ENCODE data around the gene MBL2.

MBL2 gene

GRCh38 chr10:52762088-52762487, 10.5 kb downstream of the MBL2 start:
- Histone ChIP-seq H2AFZ (ENCODE audit: low read depth, low read length) (no peak overlapping the region), H3K27me3 (ENCODE audit: insufficient read depth, low read length) (no peaks in the 10 kb centered on the region), H3K4me3 (ENCODE audit: low read length) (no peak overlapping the region), H3K4me1 (ENCODE audit: insufficient read depth, low read length) (no peaks in the 10 kb centered on the region), H3K36me3 (ENCODE audit: insufficient read depth, low read length) (no peaks in the 10 kb centered on the region), H3K9me3 (ENCODE audit: low read length) (no peaks in the 10 kb centered on the region)

GRCh38 chr10:52759154-52759553, 13.4 kb downstream of the MBL2 start:
- Histone ChIP-seq H3K9me3 (ENCODE audit: low read length) (no peaks in the 10 kb centered on the region), H3K4me1 (ENCODE audit: insufficient read depth, low read length) (no peaks in the 10 kb centered on the region), H3K36me3 (ENCODE audit: insufficient read depth, low read length) (no peaks in the 10 kb centered on the region), H3K27me3 (ENCODE audit: insufficient read depth, low read length) (no peaks in the 10 kb centered on the region), H2AFZ (ENCODE audit: low read depth, low read length) (no peak overlapping the region), H3K4me3 (ENCODE audit: low read length) (no peak overlapping the region)

- Histone ChIP-seq H3K4me1 (ENCODE audit: insufficient read depth, low read length) (no peaks in the 10 kb centered on the region), H3K27me3 (ENCODE audit: insufficient read depth, low read length) (no peaks in the 10 kb centered on the region), H3K4me3 (ENCODE audit: low read length) (no peak overlapping the region), H3K9me3 (ENCODE audit: low read length) (no peaks in the 10 kb centered on the region), H3K36me3 (ENCODE audit: insufficient read depth, low read length) (no peaks in the 10 kb centered on the region), H2AFZ (ENCODE audit: low read depth, low read length) (no peak overlapping the region)
Observed at GRCh38 chr10:52758406-52758805, 14.2 kb downstream of the MBL2 start.

GRCh38 chr10:52757773-52758172, 14.8 kb downstream of the MBL2 start:
- H2AFZ ChIP-seq (ENCODE audit: low read depth, low read length) = no peak overlapping the region
- no peaks in the 10 kb centered on the region for H3K4me1 ChIP-seq (ENCODE audit: insufficient read depth, low read length)
- no peak overlapping the region for H3K4me3 ChIP-seq (ENCODE audit: low read length)
- H3K36me3 ChIP-seq (ENCODE audit: insufficient read depth, low read length) = no peaks in the 10 kb centered on the region
- H3K27me3 ChIP-seq (ENCODE audit: insufficient read depth, low read length) = no peaks in the 10 kb centered on the region
- no peaks in the 10 kb centered on the region for H3K9me3 ChIP-seq (ENCODE audit: low read length)

GRCh38 chr10:52756966-52757365, 15.6 kb downstream of the MBL2 start:
- Histone ChIP-seq H2AFZ (ENCODE audit: low read depth, low read length) (no peak overlapping the region), H3K9me3 (ENCODE audit: low read length) (no peaks in the 10 kb centered on the region), H3K36me3 (ENCODE audit: insufficient read depth, low read length) (no peaks in the 10 kb centered on the region), H3K27me3 (ENCODE audit: insufficient read depth, low read length) (no peaks in the 10 kb centered on the region), H3K4me3 (ENCODE audit: low read length) (no peak overlapping the region), H3K4me1 (ENCODE audit: insufficient read depth, low read length) (no peaks in the 10 kb centered on the region)

- Histone ChIP-seq H3K36me3 (ENCODE audit: insufficient read depth, low read length) (no peaks in the 10 kb centered on the region), H3K27me3 (ENCODE audit: insufficient read depth, low read length) (no peaks in the 10 kb centered on the region), H3K9me3 (ENCODE audit: low read length) (no peaks in the 10 kb centered on the region), H3K4me3 (ENCODE audit: low read length) (no peak overlapping the region), H3K4me1 (ENCODE audit: insufficient read depth, low read length) (no peaks in the 10 kb centered on the region), H2AFZ (ENCODE audit: low read depth, low read length) (no peak overlapping the region)
Observed at GRCh38 chr10:52756295-52756694, 16.3 kb downstream of the MBL2 start.

- no peaks in the 10 kb centered on the region for H3K9me3 ChIP-seq (ENCODE audit: low read length)
- H3K27me3 ChIP-seq (ENCODE audit: insufficient read depth, low read length) = no peaks in the 10 kb centered on the region
- H3K4me1 ChIP-seq (ENCODE audit: insufficient read depth, low read length) = no peaks in the 10 kb centered on the region
- no peaks in the 10 kb centered on the region for H3K36me3 ChIP-seq (ENCODE audit: insufficient read depth, low read length)
- no peak overlapping the region for H2AFZ ChIP-seq (ENCODE audit: low read depth, low read length)
- H3K4me3 ChIP-seq (ENCODE audit: low read length) = no peak overlapping the region
Observed at GRCh38 chr10:52755297-52756062, 17.1 kb downstream of the MBL2 start.

GRCh38 chr10:52752801-52753445, 19.7 kb downstream of the MBL2 start:
- Histone ChIP-seq H3K27me3 (ENCODE audit: insufficient read depth, low read length) (no peaks in the 10 kb centered on the region), H2AFZ (ENCODE audit: low read depth, low read length) (no peak overlapping the region), H3K4me1 (ENCODE audit: insufficient read depth, low read length) (no peaks in the 10 kb centered on the region), H3K9me3 (ENCODE audit: low read length) (no peaks in the 10 kb centered on the region), H3K4me3 (ENCODE audit: low read length) (no peak overlapping the region), H3K36me3 (ENCODE audit: insufficient read depth, low read length) (no peaks in the 10 kb centered on the region)

GRCh38 chr10:52752261-52752660, 20.3 kb downstream of the MBL2 start:
- H3K9me3 ChIP-seq (ENCODE audit: low read length) = no peaks in the 10 kb centered on the region
- no peak overlapping the region for H3K4me3 ChIP-seq (ENCODE audit: low read length)
- no peaks in the 10 kb centered on the region for H3K36me3 ChIP-seq (ENCODE audit: insufficient read depth, low read length)
- no peaks in the 10 kb centered on the region for H3K4me1 ChIP-seq (ENCODE audit: insufficient read depth, low read length)
- no peaks in the 10 kb centered on the region for H3K27me3 ChIP-seq (ENCODE audit: insufficient read depth, low read length)
- no peak overlapping the region for H2AFZ ChIP-seq (ENCODE audit: low read depth, low read length)

- H3K4me3 ChIP-seq (ENCODE audit: low read length) = no peak overlapping the region
Observed at GRCh38 chr10:52751337-52751736, 21.2 kb downstream of the MBL2 start.

GRCh38 chr10:52750629-52751028, 22.0 kb downstream of the MBL2 start:
- H3K36me3 ChIP-seq (ENCODE audit: insufficient read depth, low read length) = no peaks in the 10 kb centered on the region
- no peaks in the 10 kb centered on the region for H3K9me3 ChIP-seq (ENCODE audit: low read length)
- H3K27me3 ChIP-seq (ENCODE audit: insufficient read depth, low read length) = no peaks in the 10 kb centered on the region
- no peak overlapping the region for H3K4me3 ChIP-seq (ENCODE audit: low read length)
- no peak overlapping the region for H2AFZ ChIP-seq (ENCODE audit: low read depth, low read length)
- no peaks in the 10 kb centered on the region for H3K4me1 ChIP-seq (ENCODE audit: insufficient read depth, low read length)

More at GRCh38 chr10:52751337-52751736, 21.2 kb downstream of the MBL2 start:
- no peaks in the 10 kb centered on the region for H3K4me1 ChIP-seq (ENCODE audit: insufficient read depth, low read length)
- H3K27me3 ChIP-seq (ENCODE audit: insufficient read depth, low read length) = no peaks in the 10 kb centered on the region
- no peaks in the 10 kb centered on the region for H3K36me3 ChIP-seq (ENCODE audit: insufficient read depth, low read length)
- H2AFZ ChIP-seq (ENCODE audit: low read depth, low read length) = no peak overlapping the region
- no peaks in the 10 kb centered on the region for H3K9me3 ChIP-seq (ENCODE audit: low read length)

- H3K9me3 ChIP-seq (ENCODE audit: low read length) = no peaks in the 10 kb centered on the region
- no peak overlapping the region for H2AFZ ChIP-seq (ENCODE audit: low read depth, low read length)
- H3K36me3 ChIP-seq (ENCODE audit: insufficient read depth, low read length) = no peaks in the 10 kb centered on the region
- no peaks in the 10 kb centered on the region for H3K27me3 ChIP-seq (ENCODE audit: insufficient read depth, low read length)
- no peaks in the 10 kb centered on the region for H3K4me1 ChIP-seq (ENCODE audit: insufficient read depth, low read length)
- H3K4me3 ChIP-seq (ENCODE audit: low read length) = no peak overlapping the region
Observed at GRCh38 chr10:52747694-52748093, 24.9 kb downstream of the MBL2 start.

GRCh38 chr10:52746169-52746568, 26.4 kb downstream of the MBL2 start:
- H3K4me3 ChIP-seq (ENCODE audit: low read length) = no peak overlapping the region
- H3K36me3 ChIP-seq (ENCODE audit: insufficient read depth, low read length) = no peaks in the 10 kb centered on the region
- no peaks in the 10 kb centered on the region for H3K4me1 ChIP-seq (ENCODE audit: insufficient read depth, low read length)
- H3K9me3 ChIP-seq (ENCODE audit: low read length) = no peaks in the 10 kb centered on the region
- no peak overlapping the region for H2AFZ ChIP-seq (ENCODE audit: low read depth, low read length)
- H3K27me3 ChIP-seq (ENCODE audit: insufficient read depth, low read length) = no peaks in the 10 kb centered on the region
